Measurements from ENCODE around the gene AKNA.

GRCh38 chr9:114294664-114295063 is 93.1 kb downstream of the AKNA start:
- TF ChIP-seq POLR2AphosphoS5 (IDR thresholded peaks at IDR 0.05; ENCODE audit: low read depth, low read length): no peak
- TF ChIP-seq SIN3A (IDR thresholded peaks at IDR 0.05; ENCODE audit: borderline replicate concordance, insufficient read depth, low read length): no peak
- no peak for TF ChIP-seq REST (IDR thresholded peaks at IDR 0.05; ENCODE audit: insufficient read depth in 1 of 2, low read depth in 2 of 2, low read length in 2 of 2)

Data from PFSK-1 (cell line).